HG03039 (cell line): ENCODE data around the gene GCC1.
"Not testable (repeated sequence)": the region's sequence is repeated elsewhere in the genome, so short reads cannot be mapped to it uniquely, and the experiment has no call there.

ENCODE experiments used
- ATAC-seq: cut with Tn5 transposase; IDR thresholded peaks from one replicate; pipeline ENCODE4 v1.9.1; 2021; ENCODE audit warnings: mild to moderate bottlenecking, moderate library complexity; ENCODE audit not compliant: unreplicated experiment

GCC1 gene

DNA sequence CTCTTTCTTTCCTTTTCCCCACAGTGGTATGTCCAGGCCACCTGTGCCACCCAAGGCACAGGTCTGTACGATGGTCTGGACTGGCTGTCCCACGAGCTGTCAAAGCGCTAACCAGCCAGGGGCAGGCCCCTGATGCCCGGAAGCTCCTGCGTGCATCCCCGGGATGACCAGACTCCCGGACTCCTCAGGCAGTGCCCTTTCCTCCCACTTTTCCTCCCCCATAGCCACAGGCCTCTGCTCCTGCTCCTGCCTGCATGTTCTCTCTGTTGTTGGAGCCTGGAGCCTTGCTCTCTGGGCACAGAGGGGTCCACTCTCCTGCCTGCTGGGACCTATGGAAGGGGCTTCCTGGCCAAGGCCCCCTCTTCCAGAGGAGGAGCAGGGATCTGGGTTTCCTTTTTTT, 5.8 kb upstream of the GCC1 start:
- ATAC-seq, result no peak

DNA sequence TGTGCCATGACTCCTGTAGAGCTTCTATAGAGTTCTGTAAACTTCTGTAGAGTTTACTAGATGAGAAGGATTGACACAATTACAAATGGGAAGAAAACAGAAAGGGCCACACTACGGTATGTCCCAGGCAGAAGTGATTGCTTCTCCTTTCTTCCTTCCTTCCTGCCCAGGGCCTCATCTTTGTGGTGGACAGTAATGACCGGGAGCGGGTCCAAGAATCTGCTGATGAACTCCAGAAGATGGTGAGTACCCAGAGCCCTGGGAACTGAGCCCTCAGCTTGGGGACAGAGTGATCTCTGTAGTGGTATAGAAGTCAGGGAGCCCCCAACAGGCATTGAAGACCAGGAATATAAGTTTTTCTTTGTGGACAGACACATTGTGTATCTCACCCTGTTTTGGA, 4.5 kb upstream of the GCC1 start:
- ATAC-seq, result no peak

GRCh38 chr7:127588697-127589482, 3.5 kb upstream of the GCC1 start:
- peak; percentile 11 for ATAC-seq

GRCh38 chr7:127588019-127588696, 2.8 kb upstream of the GCC1 start, which contains the start of gene ARF5:
Gene ARF5, plus strand, starts transcription at chr7:127588411. Its CDS starts 88 bp downstream, at chr7:127588499.
- peak; percentile 73 for ATAC-seq

- no peak for ATAC-seq
Measured at GRCh38 chr7:127587663-127588018, 2.2 kb upstream of the GCC1 start.

GRCh38 chr7:127586346-127586745, 950 bp upstream of the GCC1 start:
- ATAC-seq, result no peak

- no peak for ATAC-seq
Measured at GRCh38 chr7:127584648-127585043, 750 bp downstream of the GCC1 start.

DNA sequence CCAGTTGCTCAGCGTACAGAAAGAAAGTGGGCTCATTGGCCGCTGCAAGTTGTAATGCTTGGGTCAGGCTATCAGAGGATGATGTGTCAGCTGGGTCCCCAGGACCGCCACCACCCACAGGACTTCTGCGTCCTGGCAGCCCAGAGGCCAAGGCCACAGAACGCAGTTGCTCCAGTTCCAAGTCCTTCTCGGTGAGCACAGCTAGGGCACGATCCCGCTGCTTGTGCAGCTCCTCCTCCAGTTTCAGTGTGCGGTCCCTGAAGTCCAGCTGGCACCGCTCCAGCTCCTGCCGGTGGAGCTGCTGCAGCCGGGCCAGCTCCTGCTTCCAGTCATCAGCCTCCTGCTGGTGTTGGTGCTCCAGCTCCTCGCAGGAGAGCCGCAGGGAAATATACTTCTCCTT, 3.0 kb downstream of the GCC1 start:
- ATAC-seq, result no peak

DNA sequence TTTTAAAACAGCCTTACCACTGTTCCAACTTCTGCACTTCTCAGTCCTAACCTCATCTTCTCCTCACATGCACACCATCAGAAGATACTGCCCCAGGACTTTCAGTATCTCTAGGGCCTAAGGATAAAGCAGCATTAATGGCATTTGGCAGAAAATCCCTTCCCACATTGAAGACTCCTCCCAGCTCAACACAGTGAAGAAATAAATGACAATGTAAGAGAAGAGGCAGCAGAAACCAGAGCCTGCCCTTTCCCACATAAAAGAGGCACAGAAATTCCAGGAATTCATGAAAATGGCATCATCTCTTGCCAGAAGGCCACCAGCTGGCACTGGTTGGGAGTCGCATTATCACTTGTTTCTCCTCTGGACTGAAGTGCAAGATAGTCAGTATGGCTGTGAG, 3.7 kb downstream of the GCC1 start:
- ATAC-seq, result no peak

- no peak for ATAC-seq
Measured at GRCh38 chr7:127580612-127581011, 4.8 kb downstream of the GCC1 start.

DNA sequence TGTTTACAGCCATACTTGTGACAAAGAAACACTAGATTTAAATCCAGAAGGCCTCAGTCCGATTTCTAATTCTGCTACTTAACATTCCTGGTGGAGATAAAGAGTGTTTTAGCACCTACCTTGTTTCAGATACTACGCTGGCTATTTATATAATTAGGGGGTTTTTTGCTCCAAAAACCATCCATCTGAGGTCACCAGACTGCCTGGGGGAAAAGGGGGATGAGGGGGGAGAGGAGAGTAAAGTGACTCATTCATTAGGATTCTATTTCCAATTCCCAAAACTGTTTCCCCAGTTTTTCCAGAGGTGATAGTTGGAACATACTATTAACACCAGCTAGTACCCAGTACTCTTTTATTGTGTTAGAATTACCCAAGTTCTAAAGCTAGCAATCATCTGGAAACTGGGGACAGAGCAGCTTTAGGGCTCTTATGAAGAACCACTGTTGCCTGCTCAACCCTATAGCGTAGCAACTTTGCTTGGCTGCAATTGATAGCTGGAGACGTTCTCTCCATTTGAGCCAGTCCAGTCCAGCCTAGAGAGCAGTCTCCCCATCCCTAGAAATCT, 6.6 kb downstream of the GCC1 start:
- ATAC-seq, result no peak

- ATAC-seq, result no peak
Measured at GRCh38 chr7:127578036-127578684, 7.2 kb downstream of the GCC1 start.

GRCh38 chr7:127571741-127572505, 13.5 kb downstream of the GCC1 start:
- no peak for ATAC-seq

GRCh38 chr7:127568034-127568433, 17.4 kb downstream of the GCC1 start:
- not testable (repeated sequence) for ATAC-seq

DNA sequence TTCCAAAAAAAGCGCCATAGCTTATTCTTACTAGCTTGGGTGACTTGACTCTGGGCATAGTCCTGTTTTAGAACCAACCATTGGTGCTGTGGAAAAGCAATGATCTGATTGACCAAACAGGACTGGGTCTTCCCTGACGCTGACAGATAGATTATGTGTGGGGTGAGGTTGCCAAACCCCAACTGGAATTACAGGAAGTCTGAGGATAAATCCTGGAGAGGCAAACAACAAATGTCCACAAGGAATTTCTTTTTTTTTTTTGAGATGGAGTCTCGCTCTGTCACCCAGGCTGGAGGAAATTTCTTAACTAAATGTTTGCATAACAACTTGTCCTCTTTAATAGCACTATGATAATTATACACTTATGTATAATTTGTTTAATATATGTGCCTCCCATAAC, 19.2 kb downstream of the GCC1 start:
- no peak for ATAC-seq

GRCh38 chr7:127557803-127558202, 27.6 kb downstream of the GCC1 start:
- no peak for ATAC-seq

DNA sequence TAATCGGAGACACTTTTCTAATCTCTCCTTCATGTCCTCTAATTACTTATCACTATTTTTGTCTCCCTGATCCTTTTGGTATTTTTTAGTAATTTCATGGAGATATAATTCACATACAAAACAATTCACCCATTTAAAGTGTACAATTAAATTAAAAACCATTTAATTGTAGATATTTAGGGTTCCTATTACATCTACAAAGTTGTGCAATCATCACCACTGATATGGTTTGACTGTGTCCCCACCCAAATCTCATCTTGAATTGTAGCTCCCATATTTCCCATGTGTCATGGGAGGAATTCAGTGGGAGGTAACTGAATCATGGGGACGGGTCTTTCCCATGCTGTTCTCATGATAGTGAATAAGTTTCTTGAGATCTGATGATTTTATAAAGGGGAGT, 29.0 kb downstream of the GCC1 start:
- ATAC-seq, result no peak

- ATAC-seq, result no peak
Measured at GRCh38 chr7:127551941-127552340, 33.5 kb downstream of the GCC1 start.

- ATAC-seq, result no peak
Measured at GRCh38 chr7:127550247-127550646, 35.1 kb downstream of the GCC1 start.

DNA sequence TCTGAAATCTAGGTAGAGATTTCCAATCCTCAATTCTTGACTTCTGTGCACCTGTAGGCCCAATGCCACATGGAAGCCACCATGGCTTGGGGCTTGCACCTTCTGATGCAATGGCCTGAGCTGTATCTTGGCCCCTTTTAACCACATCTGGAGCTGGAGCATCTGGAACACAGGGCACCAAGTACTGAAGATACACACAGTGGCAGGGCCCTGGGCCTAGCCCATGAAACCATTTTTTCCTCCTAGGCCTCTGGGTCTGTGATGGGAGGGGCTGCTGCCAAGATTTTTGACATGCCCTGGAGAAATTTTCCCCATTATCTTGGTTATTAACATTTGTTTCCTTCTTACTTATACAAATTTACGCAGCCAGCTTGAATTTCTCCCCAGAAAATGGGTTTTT, 39.1 kb downstream of the GCC1 start:
- ATAC-seq, result no peak

DNA sequence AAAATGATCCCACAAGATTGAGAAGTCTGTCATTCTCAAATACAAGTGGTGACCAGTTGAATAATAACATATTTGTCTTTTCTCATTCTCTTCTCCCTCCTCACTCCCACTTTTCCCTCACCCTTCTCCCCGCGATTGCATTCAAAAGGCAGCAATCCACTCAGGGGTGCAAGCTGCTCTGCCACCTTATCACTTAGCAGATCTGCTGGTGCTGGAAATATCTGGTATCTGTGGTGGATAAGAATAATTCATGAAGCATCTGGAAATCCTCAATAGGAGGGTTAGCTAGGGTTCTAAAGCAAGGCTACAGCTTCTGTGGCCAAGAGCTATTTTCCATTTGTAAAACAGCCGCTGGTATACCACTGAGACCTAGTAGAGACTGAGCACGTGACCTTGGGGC, 43.8 kb downstream of the GCC1 start:
- no peak for ATAC-seq
